ENCODE measurements around the gene PRKRIP1. TPM values are rescaled to one million over a fixed set of nuclear protein-coding genes. Genes with fewer than 3 reads are reported as not detected.
A peak's percentile ranks its signal among the peaks of the same experiment; 100 is the strongest.

PRKRIP1 gene
- polyA plus RNA-seq, 12 donors = 23.2 to 37.2 (median 25.2) TPM; not detected in 1

GRCh38 chr7:102427019-102427405 is 30.8 kb downstream of the PRKRIP1 start:
- DNase-seq = no peak

- DNase-seq = no peak
Observed at GRCh38 chr7:102429141-102429899, 33.2 kb downstream of the PRKRIP1 start.

GRCh38 chr7:102431617-102432298 is 35.6 kb downstream of the PRKRIP1 start:
- no peak for DNase-seq

DNA sequence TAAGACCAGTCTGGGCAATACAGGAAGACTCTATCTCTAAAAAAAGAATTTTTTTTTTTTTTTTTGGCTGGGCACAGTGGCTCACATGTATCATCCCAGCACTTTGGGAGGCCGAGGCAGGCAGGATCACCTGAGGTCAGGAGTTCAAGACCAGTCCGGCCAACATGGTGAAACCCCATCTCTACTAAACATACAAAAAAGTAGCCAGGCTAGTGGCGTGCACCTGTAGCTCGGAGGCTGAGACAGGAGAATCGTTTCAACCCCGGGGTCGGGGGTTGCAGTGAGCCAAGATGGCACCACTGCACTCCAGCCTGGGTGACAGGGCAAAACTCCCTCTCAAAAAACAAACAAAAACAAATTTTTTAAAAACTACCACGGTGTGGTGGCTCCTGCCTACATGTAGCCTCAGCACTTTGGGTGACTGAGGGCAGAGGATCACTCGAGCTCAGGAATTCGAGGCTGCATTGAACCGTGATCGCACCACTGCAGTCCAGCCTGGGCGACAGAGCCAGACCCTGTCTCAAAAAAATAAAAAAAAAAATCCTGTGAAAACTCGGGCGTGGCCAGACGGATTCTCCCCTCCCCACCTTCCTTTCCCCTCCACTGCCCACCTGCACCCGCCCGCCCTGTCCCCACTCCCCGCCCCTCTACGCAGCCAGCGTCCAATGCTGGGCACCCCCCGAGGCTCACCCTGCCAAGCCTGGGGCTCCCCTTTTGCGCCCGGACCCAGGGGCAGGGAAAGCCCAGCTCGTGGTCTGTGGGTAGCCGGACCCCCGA is 36.5 kb downstream of the PRKRIP1 start:
- no peak for DNase-seq

DNA sequence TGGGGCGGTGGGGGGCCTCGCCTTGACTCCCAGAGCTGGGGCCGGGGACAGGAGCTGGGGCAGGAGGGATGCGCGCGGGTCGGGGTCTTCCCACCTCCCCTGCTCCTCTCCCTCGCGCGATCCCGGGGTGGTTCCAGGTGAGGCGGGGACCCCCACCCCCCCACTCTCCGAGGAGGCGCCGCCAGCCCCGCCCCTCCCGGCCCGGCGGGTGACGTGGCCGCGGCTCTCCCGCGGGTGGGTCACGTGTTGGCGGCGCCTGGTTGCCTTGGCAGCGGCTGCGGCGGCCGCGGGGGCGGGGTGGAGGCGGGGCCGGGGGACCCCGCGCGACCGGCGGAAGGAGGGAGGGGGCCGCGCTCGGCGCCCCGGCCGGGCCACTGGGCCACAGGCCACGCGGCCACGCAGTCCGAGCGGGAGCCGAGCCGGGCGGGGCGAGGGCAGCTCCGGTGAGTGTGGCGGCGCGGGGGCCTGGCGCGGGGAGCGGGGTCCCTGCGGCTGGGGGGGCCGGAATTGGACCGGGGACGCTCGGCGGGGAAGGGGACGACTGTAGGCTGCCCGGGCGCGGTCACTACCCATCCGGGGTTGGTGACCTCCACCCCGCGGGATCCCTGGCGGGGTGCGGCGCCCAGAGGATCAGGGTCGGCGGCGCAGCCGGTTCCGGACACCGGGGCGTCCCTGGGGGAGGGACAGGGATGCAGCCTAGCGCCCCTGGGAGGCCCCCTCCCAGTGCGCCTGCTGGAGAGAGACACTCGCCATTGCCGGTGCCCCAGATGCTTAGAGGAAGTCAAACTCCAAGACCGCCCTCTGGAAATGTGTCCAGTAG is 37.3 kb downstream of the PRKRIP1 start, which contains the start of gene ORAI2:
ORAI2 (plus strand) TSS at position 357 of the 820 bp plus-strand sequence. CDS start 5,382 bp downstream, outside the sequence.
- DNase-seq = peak; percentile 70

DNA sequence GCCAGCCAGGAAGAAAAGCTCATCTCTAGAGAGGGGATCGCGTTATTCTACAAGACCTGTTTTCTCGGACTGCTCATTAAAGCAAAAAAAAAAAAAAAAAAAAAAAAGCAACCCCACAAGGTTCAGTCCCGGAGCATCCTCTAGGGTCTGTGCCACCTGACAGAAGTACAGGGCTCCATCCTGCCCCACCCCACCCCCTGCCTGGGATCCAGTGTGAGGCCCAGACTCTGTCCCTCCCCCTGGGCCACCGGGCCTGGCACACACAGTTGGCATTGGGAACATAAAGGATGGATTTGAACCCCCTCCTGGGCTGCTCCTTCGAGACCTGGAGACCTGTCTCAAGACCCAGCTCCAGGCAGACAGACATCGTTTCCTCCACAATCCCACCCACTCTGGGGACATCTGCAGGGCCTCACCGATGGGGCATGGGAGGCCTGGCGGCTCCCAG is 37.9 kb downstream of the PRKRIP1 start:
- no peak for DNase-seq

GRCh38 chr7:102436118-102436517 is 40.0 kb downstream of the PRKRIP1 start:
- no peak for DNase-seq

- no peak for DNase-seq
Observed at GRCh38 chr7:102439963-102440795, 44.0 kb downstream of the PRKRIP1 start.

DNA sequence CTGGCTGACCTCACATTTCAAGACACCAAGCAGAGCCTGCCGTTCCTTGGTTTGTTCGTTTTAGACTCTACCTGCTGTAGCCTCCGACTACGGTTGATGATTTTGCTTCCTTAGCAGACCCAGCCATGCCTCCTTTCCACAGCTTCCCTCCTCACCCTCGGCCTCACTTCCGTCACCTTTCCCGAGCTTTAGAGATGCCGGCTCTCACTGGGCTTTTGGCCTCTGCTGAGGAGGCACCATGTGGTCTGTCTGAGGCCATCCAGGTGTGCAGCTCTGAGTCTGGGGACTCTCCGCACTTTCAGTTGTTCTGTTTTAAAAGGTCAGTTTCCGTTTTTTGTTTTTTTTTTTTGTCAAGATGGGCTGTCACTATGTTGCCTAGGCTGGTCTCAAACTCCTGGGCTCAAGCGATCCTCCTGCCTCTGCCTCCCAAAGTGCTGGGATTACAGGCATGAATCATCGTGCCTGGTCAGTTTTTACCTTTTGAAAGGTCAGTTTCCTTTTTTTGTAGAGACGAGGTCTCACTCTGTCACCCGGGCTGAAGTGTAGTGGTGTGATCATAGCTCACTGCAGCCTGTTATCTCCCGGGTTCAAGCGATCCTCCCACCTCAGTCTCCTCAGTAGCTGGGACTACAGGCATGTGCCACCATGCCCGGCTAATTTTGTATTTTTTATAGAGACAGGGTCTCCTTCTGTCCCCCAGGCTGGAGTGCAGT is 49.0 kb downstream of the PRKRIP1 start:
- DNase-seq = no peak

GRCh38 chr7:102445674-102446071 is 49.5 kb downstream of the PRKRIP1 start:
- DNase-seq = no peak

DNA sequence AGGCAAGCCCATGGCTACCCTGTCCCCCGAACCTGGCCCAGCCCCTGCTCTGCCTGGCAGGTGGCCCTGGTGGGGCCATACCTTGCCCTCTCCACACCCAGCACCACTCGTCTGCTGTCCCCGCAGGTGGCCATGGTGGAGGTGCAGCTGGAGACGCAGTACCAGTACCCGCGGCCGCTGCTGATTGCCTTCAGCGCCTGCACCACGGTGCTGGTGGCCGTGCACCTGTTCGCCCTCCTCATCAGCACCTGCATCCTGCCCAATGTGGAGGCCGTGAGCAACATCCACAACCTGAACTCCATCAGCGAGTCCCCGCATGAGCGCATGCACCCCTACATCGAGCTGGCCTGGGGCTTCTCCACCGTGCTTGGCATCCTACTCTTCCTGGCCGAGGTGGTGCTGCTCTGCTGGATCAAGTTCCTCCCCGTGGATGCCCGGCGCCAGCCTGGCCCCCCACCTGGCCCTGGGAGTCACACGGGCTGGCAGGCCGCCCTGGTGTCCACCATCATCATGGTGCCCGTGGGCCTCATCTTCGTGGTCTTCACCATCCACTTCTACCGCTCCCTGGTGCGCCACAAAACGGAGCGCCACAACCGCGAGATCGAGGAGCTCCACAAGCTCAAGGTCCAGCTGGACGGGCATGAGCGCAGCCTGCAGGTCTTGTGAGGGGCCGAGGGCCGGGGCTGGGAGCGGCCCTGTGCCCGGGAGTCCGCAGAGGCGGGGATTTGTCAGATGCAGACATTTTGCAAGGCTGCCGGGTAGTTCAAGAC is 50.4 kb downstream of the PRKRIP1 start:
- DNase-seq = no peak

DNA sequence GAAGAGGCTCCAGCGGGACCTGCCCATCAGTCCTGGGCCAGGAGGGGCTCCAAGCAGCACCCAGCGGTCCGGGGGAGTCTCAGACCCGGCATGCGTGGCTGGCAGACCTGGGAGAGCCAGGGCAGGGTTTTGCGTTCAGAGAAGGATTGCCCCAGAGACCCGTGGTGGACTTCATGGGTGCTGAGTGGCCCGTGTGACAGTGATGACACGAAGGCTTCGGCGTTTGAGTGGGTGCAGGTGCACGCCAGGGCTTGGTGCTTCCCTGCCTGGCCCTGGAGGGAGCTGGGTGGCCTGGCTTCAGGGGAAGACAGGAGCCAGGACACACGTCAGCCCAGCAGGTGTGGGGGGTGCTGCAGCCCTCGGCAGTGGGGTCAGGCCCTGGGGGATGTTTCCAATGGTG is 51.1 kb downstream of the PRKRIP1 start:
- DNase-seq = no peak

- DNase-seq = no peak
Observed at GRCh38 chr7:102449136-102449535, 53.0 kb downstream of the PRKRIP1 start.

GRCh38 chr7:102450242-102450641 is 54.1 kb downstream of the PRKRIP1 start:
- no peak for DNase-seq

- no peak for DNase-seq
Observed at GRCh38 chr7:102451371-102452054, 55.4 kb downstream of the PRKRIP1 start.

- DNase-seq = no peak
Observed at GRCh38 chr7:102452451-102452850, 56.3 kb downstream of the PRKRIP1 start.

GRCh38 chr7:102453319-102453718 is 57.2 kb downstream of the PRKRIP1 start:
- no peak for DNase-seq

- no peak for DNase-seq
Observed at GRCh38 chr7:102454468-102454867, 58.3 kb downstream of the PRKRIP1 start.
